ENCODE measurements around the gene COL3A1. TPM values are rescaled to one million over a fixed set of nuclear protein-coding genes. Genes with fewer than 3 reads are reported as not detected.
A peak's percentile ranks its signal among the peaks of the same experiment; 100 is the strongest.

The COL3A1 gene
- total and polyA plus RNA-seq, 12 donors, result 33.5 to 700 (median 73.5) TPM

DNA sequence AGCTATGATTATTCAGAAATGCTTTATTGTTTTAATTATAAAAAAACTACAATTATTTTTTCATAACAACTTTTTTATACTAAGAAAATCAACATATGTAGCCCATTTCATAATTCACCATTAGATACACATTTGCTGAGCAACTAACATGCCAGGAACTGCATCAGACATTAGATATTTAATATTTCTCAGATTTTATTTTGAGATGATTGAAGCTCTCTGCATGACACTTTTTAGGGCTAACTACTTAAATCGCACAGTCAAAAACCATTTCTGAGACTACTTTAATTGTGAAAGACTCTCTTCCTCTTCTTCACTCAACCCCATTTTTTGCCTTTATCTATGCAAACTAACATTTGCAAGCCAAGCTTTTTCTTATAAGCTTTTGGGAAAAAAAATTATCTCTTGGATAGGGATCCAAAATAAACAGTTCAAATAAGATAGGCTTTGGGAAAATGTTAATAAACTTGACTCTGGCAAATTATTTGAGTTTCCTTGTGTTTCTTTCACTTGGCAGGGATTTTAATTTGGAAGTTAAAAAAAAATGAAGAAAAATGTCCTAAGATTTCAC lies 9.1 kb upstream of the COL3A1 start:
- ATAC-seq, result peak in 5 of 8 donors; percentile 20 to 70 (median 54)
- 51 to 73% methylated on average over 1 of the region's 1 CpG for WGBS, 2 donors

DNA sequence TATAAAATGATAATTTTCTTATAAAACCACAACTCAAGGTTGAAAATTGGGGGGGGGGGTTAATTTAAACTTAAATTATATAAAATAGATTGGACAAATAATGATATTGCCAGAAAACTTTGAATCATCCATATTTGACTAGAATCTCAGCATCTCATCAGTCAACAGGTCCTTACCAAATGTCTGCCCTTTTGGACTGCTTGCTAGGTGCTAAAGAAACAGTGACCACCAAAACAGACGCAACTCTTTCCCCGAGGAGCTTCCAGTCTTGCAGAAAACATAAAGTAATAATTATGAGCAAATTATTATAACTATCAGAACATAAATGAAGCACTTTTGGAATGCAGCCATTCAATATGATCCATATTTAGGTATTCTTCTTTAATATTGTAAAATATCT lies 8.6 kb upstream of the COL3A1 start:
- intact Hi-C loops (cut with DNase I), result no loop called here
- Histone ChIP-seq H3K36me3 (no peaks in the 10 kb centered on the region), H3K4me3 (peak overlapping the region in 1 of 10 donors; percentile 21), H3K9me3 (peaks cover 0 to 14% (median 0%) of the 10 kb centered on the region in 11 donors), H3K27ac (peak overlapping the region; percentile 25 to 82 (median 60)), H3K27me3 (no peaks in the 10 kb centered on the region), H3K4me1 (peaks cover 0 to 19% (median 5%) of the 10 kb centered on the region in 9 donors)
- 62% methylated on average over 2 of the region's 2 CpGs for WGBS, 2 donors
- ATAC-seq, result peak in 1 of 8 donors; percentile 42
- no peak for TF ChIP-seq CTCF (IDR thresholded peaks at IDR 0.05)
- DNase-seq, result no peak

More for the DNA sequence above, 9.1 kb upstream of the COL3A1 start:
- intact Hi-C loops (cut with DNase I), result no loop called here
- no peak for TF ChIP-seq CTCF (IDR thresholded peaks at IDR 0.05)
- H3K4me3 ChIP-seq, result no peak overlapping the region
- H3K36me3 ChIP-seq, result no peaks in the 10 kb centered on the region
- no peaks in the 10 kb centered on the region for H3K27me3 ChIP-seq
- no peak for DNase-seq
- H3K9me3 ChIP-seq, result peaks cover 0 to 14% (median 0%) of the 10 kb centered on the region in 11 donors
- H3K4me1 ChIP-seq, result peaks cover 0 to 19% (median 5%) of the 10 kb centered on the region in 9 donors
- peak overlapping the region in 7 of 10 donors; percentile 46 to 82 (median 72) for H3K27ac ChIP-seq

- peaks cover 0 to 19% (median 5%) of the 10 kb centered on the region in 9 donors for H3K4me1 ChIP-seq
- intact Hi-C loops (cut with DNase I), result no loop called here
- ATAC-seq (peak in 7 of 8 donors; percentile 48 to 75 (median 66)), DNase-seq (no peak)
- peak overlapping the region; percentile 25 to 82 (median 62) for H3K27ac ChIP-seq
- no peak for TF ChIP-seq CTCF (IDR thresholded peaks at IDR 0.05)
- 50 to 70% methylated on average over 4 of the region's 4 CpGs for WGBS, 2 donors
- peak overlapping the region in 1 of 10 donors; percentile 21 for H3K4me3 ChIP-seq
- H3K36me3 ChIP-seq, result no peaks in the 10 kb centered on the region
- H3K9me3 ChIP-seq, result peaks cover 0 to 8% (median 0%) of the 10 kb centered on the region in 11 donors
- no peaks in the 10 kb centered on the region for H3K27me3 ChIP-seq
Observed at GRCh38 chr2:188966079-188966571, 8.0 kb upstream of the COL3A1 start.

DNA sequence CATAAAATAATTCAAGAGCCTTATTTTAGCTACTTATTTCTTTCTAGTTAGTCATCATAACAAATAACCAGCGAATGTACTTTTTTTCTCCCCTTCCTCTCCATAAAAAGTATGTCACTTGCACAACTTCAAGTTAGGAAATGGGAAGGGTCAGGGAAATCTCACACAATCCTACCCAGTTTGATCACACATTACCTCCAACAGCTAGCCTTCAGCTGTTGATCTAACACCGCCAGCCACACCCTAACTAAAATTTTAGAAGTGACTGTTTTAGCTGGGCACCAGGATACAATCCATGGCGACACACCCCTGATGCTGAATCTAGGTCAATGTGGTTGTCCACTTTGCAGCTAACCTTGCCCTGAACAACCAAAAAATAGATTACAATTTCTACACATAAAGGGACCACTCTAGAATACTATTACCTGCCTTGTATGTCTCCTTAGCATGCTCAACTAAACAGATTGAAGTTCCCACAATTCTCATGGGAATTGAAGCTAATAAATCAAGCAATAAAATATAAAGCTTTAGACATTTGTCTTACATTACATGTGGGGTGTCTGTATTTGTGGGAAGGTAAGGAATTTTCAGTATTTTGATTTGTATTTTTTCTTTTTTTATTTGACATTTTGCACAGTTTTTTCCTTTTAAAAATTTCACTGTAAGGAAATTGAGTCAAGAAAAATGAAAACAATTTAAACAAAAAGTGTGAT lies 7.3 kb upstream of the COL3A1 start:
- intact Hi-C loops (cut with DNase I), result no loop called here
- 76 to 88% methylated on average over 3 of the region's 3 CpGs for WGBS, 2 donors
- Histone ChIP-seq H3K27me3 (no peaks in the 10 kb centered on the region), H3K36me3 (no peaks in the 10 kb centered on the region), H3K4me3 (no peak overlapping the region), H3K9me3 (peaks cover 0 to 4% (median 0%) of the 10 kb centered on the region in 11 donors), H3K4me1 (peaks cover 0 to 19% (median 5%) of the 10 kb centered on the region in 9 donors), H3K27ac (peak overlapping the region; percentile 25 to 82 (median 62))
- ATAC-seq (peak in 3 of 8 donors; percentile 7 to 55 (median 29)), DNase-seq (no peak)
- TF ChIP-seq CTCF (IDR thresholded peaks at IDR 0.05), result no peak
